T-helper 17 cell (primary cell): ENCODE measurements around the gene KREMEN2. TPM values are rescaled to one million over a fixed set of nuclear protein-coding genes. Genes with fewer than 3 reads are reported as not detected.
A peak's percentile ranks its signal among the peaks of the same experiment; 100 is the strongest.
"Not testable (repeated sequence)": the region's sequence is repeated elsewhere in the genome, so short reads cannot be mapped to it uniquely, and the experiment has no call there.

ENCODE experiments used
- ATAC-seq: fragments of 150-1000 bp; cut with Tn5 transposase; 2 replicates; pipeline ENCODE4 v1.10.0; 2021; ENCODE audit warnings: mild to moderate bottlenecking, moderate library complexity
- DNase-seq, 3 donors: peaks; one replicate each; pipeline versions ENCODE4 v3.0.0 to v3.0.0-alpha.2; 2020 to 2021
- H3K9me3 ChIP-seq: one replicate; pipeline ENCODE4 v1.7.0; 2013; ENCODE audit warnings: low read length, mild to moderate bottlenecking; ENCODE audit not compliant: control insufficient read depth, poor library complexity, severe bottlenecking
- H3K27ac Mint-ChIP-seq: one replicate; pipeline ENCODE4 v1.8.0; 2022; ENCODE audit warnings: mild to moderate bottlenecking, moderate library complexity, mixed read lengths
- H3K27me3 Mint-ChIP-seq: one replicate; pipeline ENCODE4 v1.8.0; 2022; ENCODE audit warnings: mixed read lengths
- H3K36me3 Mint-ChIP-seq: one replicate; pipeline ENCODE4 v1.8.0; 2022; ENCODE audit warnings: low read depth, mixed read lengths
- H3K4me1 Mint-ChIP-seq: one replicate; pipeline ENCODE4 v1.8.0; 2022; ENCODE audit warnings: mild to moderate bottlenecking, mixed read lengths
- H3K4me3 Mint-ChIP-seq: one replicate; pipeline ENCODE4 v1.8.0; 2022; ENCODE audit warnings: mild to moderate bottlenecking, moderate library complexity, mixed read lengths
- total RNA-seq, 4 donors: library from RNA in 2 of 4; stranded (reverse) in 2 of 4; gene quantifications; one replicate each; pipeline ENCODE4 v1.2.3 and lab custom pipeline; 2022 to 2026

The KREMEN2 gene
- total RNA-seq (not detected), total RNA-seq (lab: John Stamatoyannopoulos, UW) (0 reads per million in 2 donors)

GRCh38 chr16:2963723-2964474 lies at the start of gene KREMEN2:
Gene KREMEN2 (plus strand): TSS chr16:2964275. CDS start chr16:2964521, 246 bp downstream.
- no peaks in the 10 kb centered on the region for H3K9me3 ChIP-seq
- Mint-ChIP-seq H3K4me3 (peak within 1 kb of the TSS; percentile 92), H3K27ac (no peak within 1 kb of the TSS), H3K27me3 (peaks cover 23% of the 10 kb centered on the region), H3K36me3 (peaks cover 2% of the 10 kb centered on the region), H3K4me1 (peaks cover 20% of the 10 kb centered on the region)
- ATAC-seq, result peak; percentile 14
- peak in 1 of 3 donors; percentile 38 for DNase-seq

GRCh38 chr16:2915196-2915929 lies 48.7 kb upstream of the KREMEN2 start:
- H3K27ac Mint-ChIP-seq, result no peak overlapping the region
- ATAC-seq (no peak), DNase-seq (no peak)
- H3K4me1 Mint-ChIP-seq, result peaks cover 26% of the 10 kb centered on the region
- no peaks in the 10 kb centered on the region for H3K36me3 Mint-ChIP-seq
- H3K4me3 Mint-ChIP-seq, result no peak overlapping the region
- no peaks in the 10 kb centered on the region for H3K27me3 Mint-ChIP-seq
- no peaks in the 10 kb centered on the region for H3K9me3 ChIP-seq

- Mint-ChIP-seq H3K4me1 (peaks cover 10% of the 10 kb centered on the region), H3K27ac (peak overlapping the region; percentile 37)
- peak in 2 of 3 donors; percentile 39 to 59 for DNase-seq
Observed at GRCh38 chr16:2919511-2920255, 44.4 kb upstream of the KREMEN2 start.

GRCh38 chr16:2923481-2923880 lies 40.6 kb upstream of the KREMEN2 start:
- Mint-ChIP-seq H3K27ac (no peak overlapping the region), H3K4me3 (no peak overlapping the region), H3K36me3 (no peaks in the 10 kb centered on the region), H3K27me3 (no peaks in the 10 kb centered on the region), H3K4me1 (peaks cover 22% of the 10 kb centered on the region)
- DNase-seq (no peak), ATAC-seq (no peak)
- H3K9me3 ChIP-seq, result no peaks in the 10 kb centered on the region

More at GRCh38 chr16:2919511-2920255, 44.4 kb upstream of the KREMEN2 start:
- Mint-ChIP-seq H3K36me3 (no peaks in the 10 kb centered on the region), H3K27me3 (no peaks in the 10 kb centered on the region), H3K4me3 (peak overlapping the region; percentile 49)
- peak; percentile 75 for ATAC-seq
- H3K9me3 ChIP-seq, result no peaks in the 10 kb centered on the region

- Mint-ChIP-seq H3K36me3 (no peaks in the 10 kb centered on the region), H3K27me3 (no peaks in the 10 kb centered on the region), H3K4me1 (peaks cover 17% of the 10 kb centered on the region), H3K4me3 (no peak overlapping the region), H3K27ac (no peak overlapping the region)
- DNase-seq, result no peak
- H3K9me3 ChIP-seq, result no peaks in the 10 kb centered on the region
- ATAC-seq, result no peak
Observed at GRCh38 chr16:2924901-2925755, 38.9 kb upstream of the KREMEN2 start.

GRCh38 chr16:2925951-2926649 lies 38.0 kb upstream of the KREMEN2 start:
- H3K36me3 Mint-ChIP-seq, result no peaks in the 10 kb centered on the region
- DNase-seq (no peak), ATAC-seq (no peak)
- H3K27ac Mint-ChIP-seq, result peak overlapping the region; percentile 80
- H3K9me3 ChIP-seq, result no peaks in the 10 kb centered on the region
- H3K27me3 Mint-ChIP-seq, result no peaks in the 10 kb centered on the region
- peaks cover 17% of the 10 kb centered on the region for H3K4me1 Mint-ChIP-seq
- no peak overlapping the region for H3K4me3 Mint-ChIP-seq

GRCh38 chr16:2926650-2926999 lies 37.5 kb upstream of the KREMEN2 start:
- H3K36me3 Mint-ChIP-seq, result no peaks in the 10 kb centered on the region
- H3K27ac Mint-ChIP-seq, result peak overlapping the region; percentile 80
- H3K27me3 Mint-ChIP-seq, result no peaks in the 10 kb centered on the region
- peak overlapping the region; percentile 39 for H3K4me3 Mint-ChIP-seq
- no peaks in the 10 kb centered on the region for H3K9me3 ChIP-seq
- DNase-seq (no peak), ATAC-seq (no peak)
- H3K4me1 Mint-ChIP-seq, result peaks cover 17% of the 10 kb centered on the region

- no peaks in the 10 kb centered on the region for H3K27me3 Mint-ChIP-seq
- DNase-seq, result peak; percentile 70 to 81 (median 74)
- ATAC-seq, result peak; percentile 100
- peak overlapping the region; percentile 80 for H3K27ac Mint-ChIP-seq
- H3K4me3 Mint-ChIP-seq, result peak overlapping the region; percentile 39
- H3K9me3 ChIP-seq, result no peaks in the 10 kb centered on the region
- no peaks in the 10 kb centered on the region for H3K36me3 Mint-ChIP-seq
- H3K4me1 Mint-ChIP-seq, result peaks cover 17% of the 10 kb centered on the region
Observed at GRCh38 chr16:2927010-2927646, 36.9 kb upstream of the KREMEN2 start.

- H3K4me1 Mint-ChIP-seq, result peaks cover 12% of the 10 kb centered on the region
- H3K36me3 Mint-ChIP-seq, H3K27ac Mint-ChIP-seq, ATAC-seq, DNase-seq, H3K9me3 ChIP-seq, H3K4me3 Mint-ChIP-seq, H3K27me3 Mint-ChIP-seq: not testable (repeated sequence)
Observed at GRCh38 chr16:2928151-2928550, 35.9 kb upstream of the KREMEN2 start.

- Mint-ChIP-seq H3K4me1 (peaks cover 12% of the 10 kb centered on the region), H3K36me3 (no peaks in the 10 kb centered on the region), H3K27ac (no peak overlapping the region), H3K27me3 (no peaks in the 10 kb centered on the region), H3K4me3 (no peak overlapping the region)
- ATAC-seq (no peak), DNase-seq (no peak)
- H3K9me3 ChIP-seq, result no peaks in the 10 kb centered on the region
Observed at GRCh38 chr16:2928796-2929195, 35.3 kb upstream of the KREMEN2 start.

GRCh38 chr16:2929693-2930092 lies 34.4 kb upstream of the KREMEN2 start:
- no peaks in the 10 kb centered on the region for H3K9me3 ChIP-seq
- H3K27me3 Mint-ChIP-seq, result no peaks in the 10 kb centered on the region
- H3K4me3 Mint-ChIP-seq, result no peak overlapping the region
- DNase-seq, result no peak
- H3K36me3 Mint-ChIP-seq, result peaks cover 3% of the 10 kb centered on the region
- no peak for ATAC-seq
- no peak overlapping the region for H3K27ac Mint-ChIP-seq
- peaks cover 17% of the 10 kb centered on the region for H3K4me1 Mint-ChIP-seq

- no peak for DNase-seq
- no peak overlapping the region for H3K4me3 Mint-ChIP-seq
- peaks cover 3% of the 10 kb centered on the region for H3K36me3 Mint-ChIP-seq
- peaks cover 17% of the 10 kb centered on the region for H3K4me1 Mint-ChIP-seq
- ATAC-seq, result no peak
- H3K9me3 ChIP-seq, result no peaks in the 10 kb centered on the region
- H3K27me3 Mint-ChIP-seq, result no peaks in the 10 kb centered on the region
- no peak overlapping the region for H3K27ac Mint-ChIP-seq
Observed at GRCh38 chr16:2930236-2930635, 33.8 kb upstream of the KREMEN2 start.
